Measurements from ENCODE around the gene FAM185A. TPM values are rescaled to one million over a fixed set of nuclear protein-coding genes. Genes with fewer than 3 reads are reported as not detected.

Gene FAM185A
- total and polyA plus RNA-seq, 2 of the 8 experiments (the other 6 are each of a cell fraction or from before 2014, with no cell fraction given): 5.2 to 6.6 TPM

DNA sequence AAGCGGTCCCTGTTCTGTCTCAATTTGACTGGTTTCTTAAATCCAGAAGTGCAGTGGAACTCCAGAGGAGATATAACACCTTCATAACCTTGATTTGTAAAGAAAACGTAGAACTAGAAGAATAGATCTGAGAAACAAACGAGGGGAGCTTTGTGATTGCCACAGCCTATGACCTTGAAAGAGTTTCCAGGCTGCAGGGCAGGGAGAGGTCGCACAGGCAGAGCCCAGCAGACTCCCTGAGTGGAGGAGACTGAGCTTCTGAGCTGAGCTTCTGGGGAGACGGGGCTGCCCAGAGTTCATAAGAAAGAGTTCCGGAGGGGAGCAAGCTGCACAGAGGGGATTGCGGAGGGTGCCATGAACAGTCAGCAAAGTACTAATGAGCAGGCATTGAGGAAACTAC is 57.8 kb downstream of the FAM185A start (continued):
- TF ChIP-seq CHD7 (IDR thresholded peaks at IDR 0.05; ENCODE audit: insufficient replicate concordance, low read length) (no peak), CHD2 (IDR thresholded peaks at IDR 0.05; ENCODE audit: low read length) (no peak), SIX5 (IDR thresholded peaks at IDR 0.05; ENCODE audit: low read depth, low read length) (no peak), EP300 (IDR thresholded peaks at IDR 0.05; ENCODE audit: borderline replicate concordance in 1 of 2, low read depth in 2 of 2, low read length in 2 of 2) (no peak), RXRA (IDR thresholded peaks at IDR 0.05; ENCODE audit: insufficient read depth, low read depth, low read length) (no peak), PHF8 (conservative IDR thresholded peaks at IDR 0.05; ENCODE audit: low read depth, low read length) (no peak), CHD1 (IDR thresholded peaks at IDR 0.05; ENCODE audit: low read depth, low read length) (no peak), CBX8 (IDR thresholded peaks at IDR 0.05; ENCODE audit: borderline replicate concordance, low read depth, low read length) (no peak), CREB1 (IDR thresholded peaks at IDR 0.05) (no peak), TEAD4 (IDR thresholded peaks at IDR 0.05; ENCODE audit: low read depth, low read length) (no peak)
- TF ChIP-seq, protein P1, sequence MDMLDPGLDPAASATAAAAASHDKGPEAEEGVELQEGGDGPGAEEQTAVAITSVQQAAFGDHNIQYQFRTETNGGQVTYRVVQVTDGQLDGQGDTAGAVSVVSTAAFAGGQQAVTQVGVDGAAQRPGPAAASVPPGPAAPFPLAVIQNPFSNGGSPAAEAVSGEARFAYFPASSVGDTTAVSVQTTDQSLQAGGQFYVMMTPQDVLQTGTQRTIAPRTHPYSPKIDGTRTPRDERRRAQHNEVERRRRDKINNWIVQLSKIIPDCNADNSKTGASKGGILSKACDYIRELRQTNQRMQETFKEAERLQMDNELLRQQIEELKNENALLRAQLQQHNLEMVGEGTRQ (IDR thresholded peaks at IDR 0.05; ENCODE audit: low read length): no peak

Data from H1 (cell line).